Thoracic aorta (tissue), 2 donors: Measurements from ENCODE around the gene KCNQ4. TPM values are rescaled to one million over a fixed set of nuclear protein-coding genes. Genes with fewer than 3 reads are reported as not detected.
A peak's percentile ranks its signal among the peaks of the same experiment; 100 is the strongest.

ENCODE experiments used
- ATAC-seq: fragments of 150-250 bp; one replicate; pipeline ENCODE4 v1.8.0; 2017; ENCODE audit warnings: low read depth; ENCODE audit not compliant: insufficient number of reproducible peaks, low FRiP score
- DNase-seq: peaks from one replicate; pipeline ENCODE4 v3.0.0-alpha.2; 2020; ENCODE audit warnings: low spot score
- H3K27ac ChIP-seq, 2 donors: fragments of 200-600 bp; sonication (generic); 1 replicate in 1 of 2; 2 replicates in 1 of 2; pipeline ENCODE4 v1.5.1; 2016; ENCODE audit warnings: mild to moderate bottlenecking in 2 of 2, moderate library complexity in 2 of 2
- H3K27me3 ChIP-seq: fragments of 200-600 bp; sonication (generic); replicated peaks from 2 replicates; pipeline ENCODE4 v1.6.0; 2016; ENCODE audit warnings: mild to moderate bottlenecking; ENCODE audit not compliant: insufficient read depth
- H3K36me3 ChIP-seq: fragments of 200-600 bp; sonication (generic); one replicate; pipeline ENCODE4 v1.5.1; 2016
- H3K4me1 ChIP-seq, 2 donors: fragments of 200-600 bp; sonication (generic); 1 replicate in 1 of 2; 2 replicates in 1 of 2; pipeline versions ENCODE4 v1.5.1 to v1.6.0; 2016; ENCODE audit warnings: low read depth in 2 of 2, mild to moderate bottlenecking in 1 of 2; ENCODE audit not compliant: control insufficient read depth in 1 of 2
- H3K4me3 ChIP-seq: fragments of 200-600 bp; sonication (generic); 2 replicates; pipeline ENCODE4 v1.5.1; 2016; ENCODE audit warnings: mild to moderate bottlenecking
- H3K9me3 ChIP-seq: fragments of 200-600 bp; sonication (generic); 2 replicates; pipeline ENCODE4 v1.5.1; 2016
- total RNA-seq, 2 donors: library from RNA; depleted of rRNA; stranded (reverse); fragments of >200 nt; gene quantifications; one replicate each; pipeline versions ENCODE4 v1.1.0 to v1.2.3, GENCODE V29; 2016
- TF ChIP-seq, protein P1 (sequence below): fragments of 200-600 bp; sonication (generic); IDR thresholded peaks from one replicate; pipeline ENCODE4 v1.5.1; 2019; ENCODE audit warnings: antibody characterized with exemption

The KCNQ4 gene
- total RNA-seq, result 10 to 100 TPM in 1 of 2 donors, 1 to 10 TPM in 1; 5.7 to 11.5 TPM

DNA sequence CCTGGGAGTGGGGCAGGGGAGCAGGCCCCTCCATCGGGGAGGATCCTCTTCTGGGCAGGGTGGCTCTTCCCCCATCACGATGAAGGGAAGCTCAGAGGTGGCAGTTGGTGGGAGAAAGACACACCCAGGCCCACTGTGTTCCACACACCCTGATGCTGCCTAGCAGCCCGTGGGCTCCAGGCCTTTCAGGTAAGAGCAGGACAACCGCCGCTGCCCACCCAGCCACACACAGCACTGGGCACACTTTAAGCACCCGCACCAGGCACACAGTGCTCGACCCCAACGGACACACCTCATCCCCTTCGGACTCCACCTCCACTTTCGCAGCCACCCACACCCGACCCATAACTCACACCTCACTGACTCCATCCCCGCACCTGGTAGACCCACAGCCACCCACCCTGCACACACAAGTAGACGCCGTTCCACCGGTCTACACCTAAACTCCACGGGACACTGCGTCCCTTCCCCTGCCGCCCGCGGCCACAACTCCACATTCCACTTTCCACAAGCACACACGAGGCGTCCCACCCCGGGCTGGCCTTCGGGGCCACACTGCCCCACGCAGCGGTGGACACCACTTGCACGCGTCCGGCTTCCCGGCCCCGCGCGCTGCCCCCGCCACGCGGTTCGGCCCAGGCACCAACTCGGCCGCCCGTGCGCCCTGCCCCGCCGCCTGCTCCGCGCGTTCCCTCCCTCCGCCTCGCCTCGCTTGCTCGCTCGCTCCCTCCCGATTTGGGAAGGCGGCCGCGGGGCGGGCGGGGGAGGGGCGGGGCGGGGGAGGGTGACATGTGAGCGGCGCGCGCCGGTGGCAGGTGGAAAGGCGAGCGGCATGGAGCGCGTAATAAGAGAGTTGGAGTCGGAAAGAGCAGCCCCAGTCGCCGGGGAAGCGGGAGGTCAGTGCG lies at the start of gene KCNQ4:
Gene KCNQ4 (plus strand): TSS at position 787 of the 905 bp plus-strand sequence. CDS start 307 bp downstream, outside the sequence.
- no peaks in the 10 kb centered on the region for H3K9me3 ChIP-seq
- peaks cover 16 to 38% of the 10 kb centered on the region in 2 donors for H3K4me1 ChIP-seq
- TF ChIP-seq, protein P1, sequence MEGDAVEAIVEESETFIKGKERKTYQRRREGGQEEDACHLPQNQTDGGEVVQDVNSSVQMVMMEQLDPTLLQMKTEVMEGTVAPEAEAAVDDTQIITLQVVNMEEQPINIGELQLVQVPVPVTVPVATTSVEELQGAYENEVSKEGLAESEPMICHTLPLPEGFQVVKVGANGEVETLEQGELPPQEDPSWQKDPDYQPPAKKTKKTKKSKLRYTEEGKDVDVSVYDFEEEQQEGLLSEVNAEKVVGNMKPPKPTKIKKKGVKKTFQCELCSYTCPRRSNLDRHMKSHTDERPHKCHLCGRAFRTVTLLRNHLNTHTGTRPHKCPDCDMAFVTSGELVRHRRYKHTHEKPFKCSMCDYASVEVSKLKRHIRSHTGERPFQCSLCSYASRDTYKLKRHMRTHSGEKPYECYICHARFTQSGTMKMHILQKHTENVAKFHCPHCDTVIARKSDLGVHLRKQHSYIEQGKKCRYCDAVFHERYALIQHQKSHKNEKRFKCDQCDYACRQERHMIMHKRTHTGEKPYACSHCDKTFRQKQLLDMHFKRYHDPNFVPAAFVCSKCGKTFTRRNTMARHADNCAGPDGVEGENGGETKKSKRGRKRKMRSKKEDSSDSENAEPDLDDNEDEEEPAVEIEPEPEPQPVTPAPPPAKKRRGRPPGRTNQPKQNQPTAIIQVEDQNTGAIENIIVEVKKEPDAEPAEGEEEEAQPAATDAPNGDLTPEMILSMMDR, result no peak
- ATAC-seq, result peak; percentile 52
- H3K27me3 ChIP-seq, result no peaks in the 10 kb centered on the region
- peak within 1 kb of the TSS; percentile 81 for H3K4me3 ChIP-seq
- peak within 1 kb of the TSS; percentile 75 to 83 for H3K27ac ChIP-seq
- H3K36me3 ChIP-seq, result no peaks in the 10 kb centered on the region
- no peak for DNase-seq

GRCh38 chr1:40734882-40735628 lies 48.5 kb upstream of the KCNQ4 start:
- DNase-seq (no peak), ATAC-seq (no peak)
- Histone ChIP-seq H3K27me3 (no peaks in the 10 kb centered on the region), H3K9me3 (no peaks in the 10 kb centered on the region), H3K4me1 (peaks cover 0 to 27% of the 10 kb centered on the region in 2 donors), H3K36me3 (no peaks in the 10 kb centered on the region), H3K4me3 (no peak overlapping the region), H3K27ac (no peak overlapping the region)
- TF ChIP-seq, protein P1, result no peak

DNA sequence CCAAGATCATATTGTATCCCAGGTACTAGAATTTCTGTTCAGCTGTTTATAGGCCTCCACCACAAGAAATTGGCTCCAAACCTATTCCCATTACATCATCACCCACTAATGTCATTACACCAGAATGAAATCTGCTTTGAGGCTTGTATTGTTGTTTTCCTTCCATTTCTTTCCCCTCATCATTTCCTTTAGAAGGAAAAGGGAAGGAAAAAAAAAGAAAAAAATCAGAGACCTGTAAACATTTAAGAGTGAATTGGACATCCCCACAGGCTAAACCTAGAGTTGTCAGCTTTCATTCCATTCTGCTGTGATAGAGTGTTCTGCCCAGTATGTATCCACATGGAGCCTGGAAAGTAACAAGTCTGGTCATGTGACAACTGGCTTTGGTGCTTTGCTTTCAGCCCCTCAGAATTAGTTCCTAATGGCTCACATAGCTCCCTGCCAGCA lies 47.5 kb upstream of the KCNQ4 start:
- H3K36me3 ChIP-seq, result no peaks in the 10 kb centered on the region
- peak overlapping the region in 1 of 2 donors; percentile 51 for H3K27ac ChIP-seq
- DNase-seq, result no peak
- TF ChIP-seq, protein P1, result no peak
- H3K4me1 ChIP-seq, result peaks cover 0 to 37% of the 10 kb centered on the region in 2 donors
- no peak overlapping the region for H3K4me3 ChIP-seq
- ATAC-seq, result no peak
- H3K27me3 ChIP-seq, result no peaks in the 10 kb centered on the region
- H3K9me3 ChIP-seq, result no peaks in the 10 kb centered on the region

DNA sequence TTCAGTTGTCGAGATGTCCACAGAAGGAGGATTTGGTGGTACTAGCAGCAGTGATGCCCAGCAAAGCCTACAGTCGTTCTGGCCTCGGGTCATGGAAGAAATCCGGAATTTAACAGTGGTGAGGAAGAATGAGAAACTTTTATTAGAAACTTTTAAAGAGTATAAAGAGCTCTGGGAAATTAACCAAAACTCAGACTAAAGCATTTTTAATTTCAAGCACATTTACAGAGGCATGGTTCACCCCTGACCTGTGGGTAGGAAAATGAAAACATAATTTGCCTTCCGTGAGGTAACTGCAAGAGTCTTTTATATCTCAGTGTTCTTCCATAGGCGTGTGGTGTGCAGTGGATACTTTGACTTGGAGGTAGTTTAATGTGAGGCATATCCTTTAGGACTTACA lies 44.8 kb upstream of the KCNQ4 start:
- no peak overlapping the region for H3K27ac ChIP-seq
- no peaks in the 10 kb centered on the region for H3K27me3 ChIP-seq
- no peak for DNase-seq
- TF ChIP-seq, protein P1, result no peak
- H3K36me3 ChIP-seq, result no peaks in the 10 kb centered on the region
- no peaks in the 10 kb centered on the region for H3K9me3 ChIP-seq
- peaks cover 2 to 28% of the 10 kb centered on the region in 2 donors for H3K4me1 ChIP-seq
- no peak for ATAC-seq
- H3K4me3 ChIP-seq, result no peak overlapping the region

GRCh38 chr1:40739455-40740008 lies 44.1 kb upstream of the KCNQ4 start:
- Histone ChIP-seq H3K27ac (peak overlapping the region in 1 of 2 donors; percentile 12), H3K36me3 (no peaks in the 10 kb centered on the region), H3K4me1 (peaks cover 2 to 28% of the 10 kb centered on the region in 2 donors), H3K27me3 (no peaks in the 10 kb centered on the region), H3K4me3 (no peak overlapping the region), H3K9me3 (no peaks in the 10 kb centered on the region)
- ATAC-seq, result no peak
- TF ChIP-seq, protein P1, result no peak
- no peak for DNase-seq
